Activated naive CD8-positive, alpha-beta T cell treated with anti-CD3 and anti-CD28 coated beads, Interleukin-2, amount 10 ng/mL, durations not matched to agents 7 days and 5 days (primary cell): ENCODE results near the gene ADGRB3. TPM values are rescaled to one million over a fixed set of nuclear protein-coding genes. Genes with fewer than 3 reads are reported as not detected.
"Not testable (repeated sequence)": the region's sequence is repeated elsewhere in the genome, so short reads cannot be mapped to it uniquely, and the experiment has no call there.

ENCODE experiments used
- ATAC-seq: fragments of 150-1000 bp; cut with Tn5 transposase; one replicate; pipeline ENCODE4 v1.10.0; 2021; ENCODE audit warnings: low read depth, moderate library complexity
- POLR2A ChIA-PET: fragments of 350-600 bp; sonication (Branson Sonifier 250); formaldehyde crosslinking; loops from one replicate; lab custom pipeline; 2021; ENCODE audit warnings: antibody characterized with exemption; lab: Charles Lee
- DNase-seq: peaks from one replicate; pipeline ENCODE4 v3.0.0; 2021
- H3K27ac Mint-ChIP-seq: one replicate; pipeline ENCODE4 v1.8.0; 2022; ENCODE audit warnings: mild to moderate bottlenecking, mixed read lengths
- H3K27me3 Mint-ChIP-seq: one replicate; pipeline ENCODE4 v1.8.0; 2022; ENCODE audit warnings: mild to moderate bottlenecking, moderate library complexity, mixed read lengths
- H3K36me3 Mint-ChIP-seq: one replicate; pipeline ENCODE4 v1.8.0; 2021; ENCODE audit warnings: mild to moderate bottlenecking, mixed read lengths
- H3K4me1 Mint-ChIP-seq: one replicate; pipeline ENCODE4 v1.8.0; 2021; ENCODE audit warnings: mixed read lengths
- H3K4me3 Mint-ChIP-seq: one replicate; pipeline ENCODE4 v1.8.0; 2022; ENCODE audit warnings: mild to moderate bottlenecking, moderate library complexity, mixed read lengths
- H3K9me3 Mint-ChIP-seq: one replicate; pipeline ENCODE4 v1.8.0; 2021; ENCODE audit warnings: mixed read lengths
- total RNA-seq, 2 experiments: library from RNA; stranded (reverse); gene quantifications; one replicate each; pipeline ENCODE4 v1.2.3, GENCODE V29; 2021

Gene ADGRB3
- total RNA-seq, 2 experiments from 2014 or later = not detected

DNA sequence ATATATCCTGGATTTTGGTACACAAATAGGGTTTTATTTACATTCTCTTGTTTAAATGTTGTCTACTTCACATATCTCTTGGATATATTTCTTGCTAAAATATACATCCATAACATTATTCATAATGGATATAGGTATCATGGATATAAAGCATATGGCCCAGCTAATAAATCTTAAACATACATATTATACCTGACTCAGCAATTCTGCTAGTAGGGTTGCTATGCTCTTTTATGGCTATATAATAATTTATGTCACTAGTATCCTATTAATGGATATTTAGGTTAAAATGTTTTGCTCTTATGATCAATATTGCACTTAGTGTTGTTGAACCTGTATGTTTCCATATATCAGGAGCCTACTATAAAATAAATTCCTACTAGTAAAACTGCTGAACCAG lies 786.2 kb downstream of the ADGRB3 start:
- Mint-ChIP-seq H3K4me3 (no peak overlapping the region), H3K36me3 (no peaks in the 10 kb centered on the region), H3K27ac (no peak overlapping the region), H3K9me3 (no peaks in the 10 kb centered on the region), H3K4me1 (no peaks in the 10 kb centered on the region), H3K27me3 (no peaks in the 10 kb centered on the region)
- ATAC-seq = no peak
- POLR2A ChIA-PET = no interaction called here
- no peak for DNase-seq

DNA sequence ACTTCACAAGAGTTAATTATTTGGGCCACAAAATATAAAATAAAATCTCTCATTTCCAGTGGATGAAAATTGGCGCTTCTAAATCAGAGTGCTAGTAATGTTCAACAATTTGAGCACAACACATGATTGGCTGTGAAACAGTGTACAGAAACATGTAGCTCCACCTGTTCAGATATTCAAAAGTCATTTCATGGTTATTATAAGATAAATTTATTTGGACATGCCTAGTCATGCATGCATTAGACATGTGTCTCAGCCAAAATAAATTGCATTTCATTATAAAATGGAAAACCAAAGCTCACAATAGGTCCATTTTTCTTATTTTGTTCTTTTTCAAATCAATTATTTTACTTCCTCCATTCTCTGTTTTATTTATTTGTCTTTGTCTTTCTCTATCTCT lies 786.9 kb downstream of the ADGRB3 start:
- Mint-ChIP-seq H3K27ac (no peak overlapping the region), H3K27me3 (no peaks in the 10 kb centered on the region), H3K4me3 (no peak overlapping the region), H3K36me3 (no peaks in the 10 kb centered on the region), H3K9me3 (no peaks in the 10 kb centered on the region), H3K4me1 (no peaks in the 10 kb centered on the region)
- ATAC-seq = no peak
- POLR2A ChIA-PET = no interaction called here
- DNase-seq = no peak

DNA sequence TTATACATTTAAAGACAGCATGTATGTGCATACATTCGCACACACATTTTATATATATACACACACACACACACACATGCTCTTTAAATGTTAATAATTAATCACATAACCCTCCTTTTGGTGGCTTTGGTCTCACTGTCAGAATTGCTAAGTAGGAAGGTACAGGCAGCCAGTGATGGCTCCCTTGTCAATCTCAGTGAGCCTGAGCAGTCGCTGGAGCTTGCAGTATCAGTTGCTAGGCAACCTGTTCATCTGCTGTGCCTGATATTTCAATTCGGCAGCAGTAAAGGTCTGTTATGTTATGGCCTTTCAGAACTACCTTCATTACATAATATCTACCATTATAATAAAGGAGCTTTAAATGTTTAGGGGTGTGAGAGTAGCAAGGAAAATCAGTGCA lies 787.4 kb downstream of the ADGRB3 start:
- no peak overlapping the region for H3K27ac Mint-ChIP-seq
- POLR2A ChIA-PET = no interaction called here
- ATAC-seq (no peak), DNase-seq (no peak)
- H3K27me3 Mint-ChIP-seq = no peaks in the 10 kb centered on the region
- no peaks in the 10 kb centered on the region for H3K4me1 Mint-ChIP-seq
- no peaks in the 10 kb centered on the region for H3K36me3 Mint-ChIP-seq
- H3K9me3 Mint-ChIP-seq = no peaks in the 10 kb centered on the region
- no peak overlapping the region for H3K4me3 Mint-ChIP-seq

DNA sequence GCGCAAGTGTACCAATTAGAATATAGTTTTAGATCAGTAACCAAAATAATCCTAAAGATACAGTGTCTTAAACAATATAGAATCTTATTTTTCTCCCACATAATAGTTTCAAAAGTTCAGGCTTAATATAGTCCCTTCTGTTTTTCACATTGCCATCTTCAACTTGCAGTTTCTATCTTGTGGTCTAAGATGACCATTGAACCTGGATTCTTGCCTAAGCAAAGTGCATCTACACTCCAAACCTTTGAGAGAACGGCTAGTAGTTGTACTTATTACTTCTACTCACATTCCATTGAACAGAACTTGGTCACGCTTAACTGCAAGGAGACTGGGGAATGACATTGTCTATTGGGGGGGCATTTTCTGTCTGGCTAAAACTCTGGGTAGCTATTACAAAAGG lies 788.7 kb downstream of the ADGRB3 start:
- no peak for ATAC-seq

DNA sequence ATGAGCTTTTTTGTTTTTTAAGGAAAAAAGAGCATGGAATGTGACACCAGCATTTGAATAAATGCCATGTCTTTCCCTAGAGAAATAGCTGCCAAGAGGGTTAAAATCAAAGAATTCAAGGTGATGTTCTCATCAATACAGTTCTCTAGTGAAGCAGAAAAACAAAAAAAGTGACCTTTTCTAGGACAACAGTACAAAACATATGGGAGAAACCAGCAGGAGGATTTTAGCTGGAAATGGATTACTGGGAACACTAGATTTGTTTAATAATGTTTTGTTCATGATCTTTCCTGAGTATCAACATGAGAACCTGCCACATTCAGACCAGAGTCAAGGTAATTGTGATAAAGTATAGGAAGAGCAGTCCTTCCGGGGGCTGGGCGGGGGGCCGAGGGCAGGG lies 789.5 kb downstream of the ADGRB3 start:
- Mint-ChIP-seq H3K27ac (no peak overlapping the region), H3K4me3 (no peak overlapping the region), H3K27me3 (no peaks in the 10 kb centered on the region), H3K36me3 (no peaks in the 10 kb centered on the region), H3K4me1 (no peaks in the 10 kb centered on the region), H3K9me3 (peaks cover 2% of the 10 kb centered on the region)
- POLR2A ChIA-PET = no interaction called here
- DNase-seq (no peak), ATAC-seq (no peak)

More for the DNA sequence above, 788.7 kb downstream of the ADGRB3 start:
- Mint-ChIP-seq H3K27ac (no peak overlapping the region), H3K9me3 (no peaks in the 10 kb centered on the region), H3K36me3 (no peaks in the 10 kb centered on the region), H3K4me3 (no peak overlapping the region), H3K27me3 (no peaks in the 10 kb centered on the region), H3K4me1 (no peaks in the 10 kb centered on the region)
- POLR2A ChIA-PET = no interaction called here
- no peak for DNase-seq

DNA sequence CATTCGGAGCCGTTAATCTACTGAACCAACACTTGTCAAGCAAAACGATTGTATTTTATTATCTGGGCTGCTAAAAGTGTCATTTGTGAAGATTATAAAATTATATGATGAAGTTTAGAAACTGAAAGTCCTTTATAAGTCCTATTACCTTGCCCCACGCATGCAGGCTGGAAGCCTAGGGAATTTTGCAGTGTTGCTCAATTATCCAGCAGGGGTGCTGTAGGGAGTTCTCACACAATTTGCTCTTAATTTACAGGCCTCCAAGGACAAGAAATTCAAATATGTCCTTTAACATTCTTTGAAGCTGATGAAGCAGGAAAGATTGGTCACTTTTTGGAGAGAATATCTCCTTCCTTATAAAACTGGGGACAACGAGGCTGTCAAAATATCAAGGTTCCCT lies 792.8 kb downstream of the ADGRB3 start:
- no peak overlapping the region for H3K27ac Mint-ChIP-seq
- POLR2A ChIA-PET = no interaction called here
- no peaks in the 10 kb centered on the region for H3K27me3 Mint-ChIP-seq
- H3K36me3 Mint-ChIP-seq = no peaks in the 10 kb centered on the region
- H3K9me3 Mint-ChIP-seq = peaks cover 2% of the 10 kb centered on the region
- no peaks in the 10 kb centered on the region for H3K4me1 Mint-ChIP-seq
- ATAC-seq (no peak), DNase-seq (no peak)
- H3K4me3 Mint-ChIP-seq = no peak overlapping the region

DNA sequence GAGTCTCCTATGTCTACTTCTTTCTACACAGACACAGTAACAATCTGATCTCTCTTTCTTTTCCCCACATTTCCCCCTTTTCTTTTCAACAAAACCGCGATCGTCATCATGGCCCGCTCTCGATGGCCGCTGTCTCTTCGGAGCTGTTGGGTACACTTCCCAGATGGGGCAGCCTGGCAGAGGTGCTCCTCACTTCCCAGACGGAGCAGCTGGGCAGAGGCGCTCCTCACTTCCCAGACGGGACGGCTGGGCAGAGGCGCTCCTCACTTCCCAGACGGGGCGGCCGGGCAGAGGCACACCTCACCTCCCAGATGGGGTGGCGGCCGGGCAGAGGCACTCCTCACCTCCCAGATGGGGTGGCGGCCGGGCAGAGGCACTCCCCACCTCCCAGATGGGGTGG lies 797.1 kb downstream of the ADGRB3 start:
- POLR2A ChIA-PET, H3K27me3 Mint-ChIP-seq, H3K9me3 Mint-ChIP-seq, H3K4me1 Mint-ChIP-seq, DNase-seq, H3K27ac Mint-ChIP-seq, H3K4me3 Mint-ChIP-seq, H3K36me3 Mint-ChIP-seq, ATAC-seq: not testable (repeated sequence)

DNA sequence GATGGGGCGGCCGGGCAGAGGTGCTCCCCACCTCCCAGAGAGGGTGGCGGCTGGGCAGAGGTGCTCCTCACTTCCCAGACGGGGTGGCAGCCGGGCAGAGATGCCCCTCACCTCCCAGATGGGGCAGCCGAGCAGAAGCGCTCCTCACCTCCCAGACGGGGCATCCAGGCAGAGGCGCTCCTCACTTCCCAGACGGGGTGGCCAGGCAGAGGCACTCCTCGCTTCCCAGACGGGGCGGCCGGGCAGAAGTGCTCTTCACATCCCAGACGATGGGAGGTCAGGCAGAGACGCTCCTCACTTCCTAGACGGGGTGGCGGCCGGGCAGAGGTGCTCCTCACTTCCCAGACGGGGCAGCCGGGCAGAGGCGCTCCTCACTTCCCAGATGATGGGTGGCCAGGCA lies 798.0 kb downstream of the ADGRB3 start:
- H3K4me1 Mint-ChIP-seq, DNase-seq, H3K27ac Mint-ChIP-seq, H3K4me3 Mint-ChIP-seq, ATAC-seq, H3K36me3 Mint-ChIP-seq, H3K27me3 Mint-ChIP-seq, POLR2A ChIA-PET, H3K9me3 Mint-ChIP-seq: not testable (repeated sequence)

DNA sequence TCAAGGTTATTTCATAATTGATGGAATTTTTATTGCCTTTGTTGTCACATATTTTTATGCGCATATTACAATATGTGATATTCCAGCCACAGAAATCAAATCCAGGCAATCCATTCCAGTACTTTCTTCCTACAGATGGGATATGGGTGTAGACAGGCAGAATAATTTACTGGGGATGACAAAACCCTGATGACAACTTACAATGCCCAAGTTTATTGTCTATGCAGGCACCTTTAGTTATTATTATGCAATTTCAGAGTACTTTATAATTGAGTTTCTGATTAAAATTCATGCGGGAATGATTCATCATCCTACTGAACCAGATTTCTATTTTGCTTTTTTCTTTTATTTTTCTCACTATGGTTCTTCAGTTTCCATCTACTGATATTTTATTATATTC lies 803.0 kb downstream of the ADGRB3 start:
- H3K4me3 Mint-ChIP-seq = no peak overlapping the region
- ATAC-seq (no peak), DNase-seq (no peak)
- H3K9me3 Mint-ChIP-seq = no peaks in the 10 kb centered on the region
- H3K36me3 Mint-ChIP-seq = no peaks in the 10 kb centered on the region
- H3K4me1 Mint-ChIP-seq = no peaks in the 10 kb centered on the region
- peaks cover 2% of the 10 kb centered on the region for H3K27me3 Mint-ChIP-seq
- H3K27ac Mint-ChIP-seq = no peak overlapping the region
- POLR2A ChIA-PET = no interaction called here
